ENCODE data around the gene RXYLT1.

- TF ChIP-seq CTCF (conservative IDR thresholded peaks at IDR 0.05; ENCODE audit: low read depth, low read length) (no peak), EZH2 (IDR thresholded peaks at IDR 0.05; ENCODE audit: borderline replicate concordance, low read depth, low read length, poor library complexity, severe bottlenecking) (no peak)
Measured at GRCh38 chr12:63848450-63848849, 68.7 kb downstream of the RXYLT1 start.
